ENCODE results near the gene ERP44.
"Not testable (repeated sequence)": the region's sequence is repeated elsewhere in the genome, so short reads cannot be mapped to it uniquely, and the experiment has no call there.

DNA sequence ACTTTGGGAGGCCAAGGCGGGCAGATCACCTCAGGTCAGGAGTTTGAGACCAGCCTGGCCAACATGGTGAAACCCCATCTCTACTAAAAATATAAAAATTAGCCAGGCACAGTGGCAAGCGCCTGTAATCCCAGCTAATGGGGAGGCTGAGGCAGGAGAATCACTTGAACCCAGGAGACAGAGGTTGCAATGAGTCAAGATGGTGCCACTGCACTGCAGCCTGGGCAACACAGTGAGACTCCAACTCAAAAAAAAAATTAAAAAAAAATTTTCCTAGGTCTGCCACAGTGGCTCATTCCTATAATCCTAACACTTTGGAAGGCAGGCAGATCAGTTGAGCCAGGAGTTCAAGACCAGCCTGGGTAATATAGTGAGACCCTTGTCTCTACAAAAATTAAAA is 4.4 kb downstream of the ERP44 start:
- TF ChIP-seq, protein P1, sequence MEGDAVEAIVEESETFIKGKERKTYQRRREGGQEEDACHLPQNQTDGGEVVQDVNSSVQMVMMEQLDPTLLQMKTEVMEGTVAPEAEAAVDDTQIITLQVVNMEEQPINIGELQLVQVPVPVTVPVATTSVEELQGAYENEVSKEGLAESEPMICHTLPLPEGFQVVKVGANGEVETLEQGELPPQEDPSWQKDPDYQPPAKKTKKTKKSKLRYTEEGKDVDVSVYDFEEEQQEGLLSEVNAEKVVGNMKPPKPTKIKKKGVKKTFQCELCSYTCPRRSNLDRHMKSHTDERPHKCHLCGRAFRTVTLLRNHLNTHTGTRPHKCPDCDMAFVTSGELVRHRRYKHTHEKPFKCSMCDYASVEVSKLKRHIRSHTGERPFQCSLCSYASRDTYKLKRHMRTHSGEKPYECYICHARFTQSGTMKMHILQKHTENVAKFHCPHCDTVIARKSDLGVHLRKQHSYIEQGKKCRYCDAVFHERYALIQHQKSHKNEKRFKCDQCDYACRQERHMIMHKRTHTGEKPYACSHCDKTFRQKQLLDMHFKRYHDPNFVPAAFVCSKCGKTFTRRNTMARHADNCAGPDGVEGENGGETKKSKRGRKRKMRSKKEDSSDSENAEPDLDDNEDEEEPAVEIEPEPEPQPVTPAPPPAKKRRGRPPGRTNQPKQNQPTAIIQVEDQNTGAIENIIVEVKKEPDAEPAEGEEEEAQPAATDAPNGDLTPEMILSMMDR (IDR thresholded peaks at IDR 0.05; ENCODE audit: insufficient read depth, low read length, poor library complexity, severe bottlenecking), result not testable (repeated sequence)
- TF ChIP-seq EZH2phosphoT487 (conservative IDR thresholded peaks at IDR 0.05; ENCODE audit: low read length), result not testable (repeated sequence)
